Peyer's patch (tissue), 4 donors: ENCODE measurements around the gene TNFRSF1A.

Source experiments
- POLR2A ChIP-seq, 2 donors: fragments of 450-650 bp; IDR thresholded peaks; one replicate each; pipeline ENCODE4 v1.5.1; 2017; ENCODE audit warnings: antibody characterized with exemption in 2 of 2, mild to moderate bottlenecking in 2 of 2, moderate library complexity in 2 of 2
- TF ChIP-seq, protein P1 (sequence below), 6 experiments: fragments of 450-650 bp in 4 of 6; fragments of 200-600 bp in 2 of 6; sonication (generic) in 1 of 6; IDR thresholded peaks; one replicate each; pipeline ENCODE4 v1.5.1; 2017 to 2019; ENCODE audit warnings: antibody characterized with exemption in 6 of 6, mild to moderate bottlenecking in 3 of 6, moderate library complexity in 1 of 6

DNA sequence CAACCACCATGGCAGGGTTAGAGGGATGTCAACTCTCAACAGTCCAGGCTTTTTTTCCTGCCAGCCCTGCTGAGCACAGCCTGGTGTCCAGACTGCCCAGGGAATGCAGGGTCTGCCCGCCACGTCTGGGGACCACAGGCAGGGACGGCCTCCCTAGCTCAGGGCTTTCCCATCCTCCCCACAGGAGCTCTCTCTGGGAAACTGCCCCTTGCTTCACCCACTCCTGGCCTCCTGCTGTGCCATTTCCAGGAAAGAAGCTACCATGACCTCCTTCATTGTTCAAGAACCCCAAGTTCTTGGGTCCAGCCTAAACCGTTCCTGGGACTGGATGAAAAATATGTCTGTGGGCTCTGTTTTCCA is 28.7 kb upstream of the TNFRSF1A start:
- TF ChIP-seq, protein P1, sequence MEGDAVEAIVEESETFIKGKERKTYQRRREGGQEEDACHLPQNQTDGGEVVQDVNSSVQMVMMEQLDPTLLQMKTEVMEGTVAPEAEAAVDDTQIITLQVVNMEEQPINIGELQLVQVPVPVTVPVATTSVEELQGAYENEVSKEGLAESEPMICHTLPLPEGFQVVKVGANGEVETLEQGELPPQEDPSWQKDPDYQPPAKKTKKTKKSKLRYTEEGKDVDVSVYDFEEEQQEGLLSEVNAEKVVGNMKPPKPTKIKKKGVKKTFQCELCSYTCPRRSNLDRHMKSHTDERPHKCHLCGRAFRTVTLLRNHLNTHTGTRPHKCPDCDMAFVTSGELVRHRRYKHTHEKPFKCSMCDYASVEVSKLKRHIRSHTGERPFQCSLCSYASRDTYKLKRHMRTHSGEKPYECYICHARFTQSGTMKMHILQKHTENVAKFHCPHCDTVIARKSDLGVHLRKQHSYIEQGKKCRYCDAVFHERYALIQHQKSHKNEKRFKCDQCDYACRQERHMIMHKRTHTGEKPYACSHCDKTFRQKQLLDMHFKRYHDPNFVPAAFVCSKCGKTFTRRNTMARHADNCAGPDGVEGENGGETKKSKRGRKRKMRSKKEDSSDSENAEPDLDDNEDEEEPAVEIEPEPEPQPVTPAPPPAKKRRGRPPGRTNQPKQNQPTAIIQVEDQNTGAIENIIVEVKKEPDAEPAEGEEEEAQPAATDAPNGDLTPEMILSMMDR (IDR thresholded peaks at IDR 0.05) = no peak
- TF ChIP-seq POLR2A (IDR thresholded peaks at IDR 0.05) = no peak
